Measurements from ENCODE around the gene CBX5.
A peak's percentile ranks its signal among the peaks of the same experiment; 100 is the strongest.
"Not testable (repeated sequence)": the region's sequence is repeated elsewhere in the genome, so short reads cannot be mapped to it uniquely, and the experiment has no call there.

Gene CBX5

DNA sequence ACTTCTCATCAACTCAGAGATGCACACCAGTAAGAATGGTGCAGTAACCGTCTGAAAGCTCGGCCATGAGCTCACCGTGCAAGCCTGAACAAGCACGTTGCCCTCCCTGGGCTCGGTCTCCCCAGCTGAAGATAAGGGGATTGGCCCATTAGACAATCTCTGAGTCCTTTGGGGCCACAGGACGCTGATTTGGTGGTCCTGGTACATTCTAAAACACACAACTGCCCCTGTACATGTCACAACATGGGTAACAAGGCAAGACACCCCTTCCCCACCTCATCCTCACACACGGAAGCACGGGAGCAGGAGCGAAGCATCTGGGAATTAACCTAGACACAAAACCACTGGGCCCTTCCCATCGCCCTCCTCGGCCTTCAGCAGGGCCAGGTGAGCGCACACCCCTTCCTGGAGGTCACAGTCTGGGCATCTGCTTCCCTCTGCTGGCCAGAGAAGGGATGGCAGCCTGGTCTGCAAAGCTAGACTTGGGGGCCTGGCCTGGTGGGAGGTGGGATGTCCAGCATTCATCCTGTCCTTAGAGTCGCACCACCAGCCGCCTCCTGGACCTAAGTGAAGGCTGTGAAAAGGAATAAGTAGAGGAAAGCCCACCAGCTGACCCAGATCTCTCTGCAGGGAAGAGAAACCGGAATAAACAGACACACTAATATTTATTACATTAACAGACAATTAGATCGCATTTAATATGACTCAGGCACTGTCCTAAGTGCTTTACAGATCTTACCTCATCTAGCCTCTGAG lies 72.2 kb downstream of the CBX5 start:
- TF ChIP-seq JUND (IDR thresholded peaks at IDR 0.05; ENCODE audit: low read depth), result no peak
- peak; percentile 75 to 85 for DNase-seq (ENCODE audit: low read depth in 1 of 2, low spot score in 1 of 2)
- in situ Hi-C loops (cut with HindIII; ENCODE audit: low pct_unique_long_range_greater_than_20kb, low sequenced_read_pairs), result no loop called here

DNA sequence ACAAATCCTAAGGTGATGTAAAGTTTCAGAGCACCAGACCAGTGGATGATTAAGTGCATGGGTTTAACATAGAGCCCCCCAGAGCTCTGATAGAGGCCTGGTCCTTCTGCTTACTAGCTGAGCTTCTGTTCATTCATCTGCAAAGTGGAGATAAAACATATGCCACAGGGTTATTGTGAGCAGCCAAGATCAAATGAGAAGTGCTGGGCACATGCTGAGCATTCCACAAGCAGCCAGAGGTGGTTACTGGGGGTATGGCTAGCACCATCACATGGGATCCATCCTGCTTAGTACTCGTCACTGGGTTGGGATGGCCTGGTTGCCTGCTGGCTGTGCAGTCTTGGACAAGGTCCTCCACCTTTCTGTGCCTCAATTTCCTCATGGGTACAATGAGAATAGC lies 73.1 kb downstream of the CBX5 start:
- in situ Hi-C loops (cut with HindIII; ENCODE audit: low pct_unique_long_range_greater_than_20kb, low sequenced_read_pairs), result no loop called here
- no peak for TF ChIP-seq JUND (IDR thresholded peaks at IDR 0.05; ENCODE audit: low read depth)
- DNase-seq (ENCODE audit: low read depth in 1 of 2, low spot score in 1 of 2), result no peak

DNA sequence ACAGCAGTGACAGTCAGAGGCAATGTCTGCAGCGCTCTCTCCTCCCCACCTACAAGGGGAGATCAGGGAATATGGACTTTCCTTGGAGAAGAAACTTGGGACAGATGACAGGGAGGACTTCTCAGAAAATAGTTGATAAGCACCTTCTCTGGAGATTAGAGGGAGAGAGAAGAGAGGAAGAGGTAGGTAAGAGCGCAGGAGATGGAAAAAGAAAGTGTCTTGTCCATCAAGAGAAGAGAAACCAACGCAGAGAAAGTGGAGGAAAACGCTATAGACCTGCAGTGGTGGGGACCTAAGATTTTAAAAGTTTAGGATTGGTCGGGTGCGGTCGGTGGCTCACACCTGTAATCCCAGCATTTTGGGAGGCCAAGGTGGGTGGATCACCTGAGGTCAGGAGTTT lies 75.6 kb downstream of the CBX5 start:
- TF ChIP-seq JUND (IDR thresholded peaks at IDR 0.05; ENCODE audit: low read depth), result no peak
- in situ Hi-C loops (cut with HindIII; ENCODE audit: low pct_unique_long_range_greater_than_20kb, low sequenced_read_pairs), result no loop called here
- no peak for DNase-seq (ENCODE audit: low read depth in 1 of 2, low spot score in 1 of 2)

DNA sequence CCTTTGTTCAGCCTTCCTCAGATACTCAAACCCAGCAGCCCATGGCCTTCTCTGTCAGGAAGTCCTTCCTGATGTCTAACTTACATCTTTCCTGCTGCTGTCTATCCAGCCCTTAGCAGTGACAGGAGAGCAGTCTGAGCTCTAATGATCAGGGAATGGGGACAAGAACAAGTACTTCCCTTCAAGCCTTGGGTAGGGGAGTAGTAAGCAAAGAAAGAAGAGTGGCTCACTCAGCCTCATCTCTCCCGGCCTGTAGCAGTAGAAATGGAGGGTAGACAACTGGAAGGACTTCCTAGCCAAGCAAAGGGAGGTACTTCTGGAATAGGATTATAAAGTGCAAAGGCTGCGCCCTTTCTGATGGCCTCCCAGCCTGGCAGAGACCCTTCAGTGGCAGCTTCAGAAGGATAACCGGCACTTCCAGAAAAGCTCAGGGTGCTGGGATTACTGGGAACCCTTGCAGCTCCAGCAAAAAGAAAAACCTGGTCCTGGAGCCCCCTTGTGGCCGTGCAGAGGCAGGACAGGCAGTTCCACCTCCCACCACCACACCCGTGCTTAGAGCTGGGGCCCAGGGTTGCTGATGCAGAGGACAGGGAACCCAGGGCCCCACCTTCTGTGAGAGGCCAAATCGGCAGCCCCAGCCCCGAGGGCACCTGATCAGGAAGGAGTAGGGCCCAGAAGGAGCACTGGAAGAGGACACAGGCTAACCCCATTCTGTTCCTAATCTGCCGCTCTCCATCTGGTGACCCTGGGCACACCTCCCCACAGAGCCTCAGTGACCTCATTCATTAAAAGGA lies 78.7 kb downstream of the CBX5 start:
- in situ Hi-C loops (cut with HindIII; ENCODE audit: low pct_unique_long_range_greater_than_20kb, low sequenced_read_pairs), result no loop called here
- no peak for TF ChIP-seq JUND (IDR thresholded peaks at IDR 0.05; ENCODE audit: low read depth)

DNA sequence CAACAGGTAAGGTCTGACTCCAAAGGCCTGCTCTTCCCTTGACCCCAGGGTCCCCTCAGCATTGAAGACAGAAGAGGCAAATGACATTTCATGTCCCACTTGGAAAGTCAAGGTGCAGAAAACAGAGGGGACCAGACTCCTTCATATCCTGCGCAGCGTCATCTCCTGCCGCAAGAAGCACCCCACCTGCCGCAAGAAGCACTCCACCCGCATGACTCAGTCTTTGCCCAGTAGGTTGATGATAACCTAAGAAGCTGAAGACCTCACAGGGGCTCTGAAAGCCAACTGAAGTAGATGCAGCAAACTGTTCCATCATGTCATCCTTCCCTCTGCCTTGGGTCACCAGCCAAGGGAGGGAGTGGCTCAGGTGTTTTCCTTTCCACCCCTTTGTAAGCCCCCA lies 79.5 kb downstream of the CBX5 start:
- in situ Hi-C loops (cut with HindIII; ENCODE audit: low pct_unique_long_range_greater_than_20kb, low sequenced_read_pairs), result no loop called here
- DNase-seq (ENCODE audit: low read depth in 1 of 2, low spot score in 1 of 2), result no peak
- no peak for TF ChIP-seq JUND (IDR thresholded peaks at IDR 0.05; ENCODE audit: low read depth)

More for the DNA sequence above, 78.7 kb downstream of the CBX5 start:
- DNase-seq (ENCODE audit: low read depth in 1 of 2, low spot score in 1 of 2), result peak; percentile 76 to 87

DNA sequence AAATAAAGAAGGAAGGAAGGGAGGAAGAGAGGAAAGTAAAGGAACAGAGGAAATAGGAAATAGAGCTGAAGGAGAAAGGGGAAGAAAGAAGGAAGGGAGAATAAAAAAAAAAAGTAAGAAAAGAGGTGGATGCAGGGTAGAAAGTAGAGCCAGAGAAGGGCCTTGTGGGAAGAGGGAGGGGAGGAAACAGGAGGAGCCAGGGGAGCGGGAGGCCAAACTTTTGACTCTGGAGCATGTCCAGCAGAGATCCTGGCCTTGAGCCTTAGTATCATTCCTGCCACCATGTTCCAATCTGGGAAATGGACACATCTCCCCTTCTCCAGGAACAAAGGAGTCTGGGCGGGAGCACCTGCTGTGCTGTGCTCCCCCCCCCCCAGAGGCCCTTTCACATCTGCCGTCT lies 80.0 kb downstream of the CBX5 start:
- DNase-seq (ENCODE audit: low read depth in 1 of 2, low spot score in 1 of 2), result no peak
- in situ Hi-C loops (cut with HindIII; ENCODE audit: low pct_unique_long_range_greater_than_20kb, low sequenced_read_pairs), result loop anchor here (25.0 kb wide), 1 partner anchor 188 kb away; the partner anchor contains the start of genes HOXC8 and HOXC9
- TF ChIP-seq JUND (IDR thresholded peaks at IDR 0.05; ENCODE audit: low read depth), result no peak

DNA sequence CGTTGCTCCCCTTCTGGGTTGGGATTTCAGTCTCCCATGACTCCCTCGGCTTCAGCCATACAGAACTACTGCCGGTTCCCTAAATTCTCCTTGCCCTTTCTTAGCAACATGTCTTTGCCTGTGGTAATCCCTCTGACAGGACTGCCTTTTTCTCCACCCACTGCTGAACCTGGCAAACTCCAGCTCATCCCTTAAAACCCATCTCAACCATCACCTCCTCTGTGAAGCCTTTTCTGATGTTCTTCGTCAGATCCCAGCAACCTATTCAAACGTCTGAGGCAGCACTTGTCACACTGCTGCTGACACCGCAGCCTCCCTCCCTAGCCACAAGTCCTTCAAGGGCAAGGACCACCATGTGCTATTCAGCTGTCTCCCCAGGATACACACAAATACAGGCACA lies 80.9 kb downstream of the CBX5 start:
- in situ Hi-C loops (cut with HindIII; ENCODE audit: low pct_unique_long_range_greater_than_20kb, low sequenced_read_pairs), result loop anchor here (25.0 kb wide), 1 partner anchor 187 kb away; the partner anchor contains the start of genes HOXC8 and HOXC9
- no peak for DNase-seq (ENCODE audit: low read depth in 1 of 2, low spot score in 1 of 2)
- no peak for TF ChIP-seq JUND (IDR thresholded peaks at IDR 0.05; ENCODE audit: low read depth)

DNA sequence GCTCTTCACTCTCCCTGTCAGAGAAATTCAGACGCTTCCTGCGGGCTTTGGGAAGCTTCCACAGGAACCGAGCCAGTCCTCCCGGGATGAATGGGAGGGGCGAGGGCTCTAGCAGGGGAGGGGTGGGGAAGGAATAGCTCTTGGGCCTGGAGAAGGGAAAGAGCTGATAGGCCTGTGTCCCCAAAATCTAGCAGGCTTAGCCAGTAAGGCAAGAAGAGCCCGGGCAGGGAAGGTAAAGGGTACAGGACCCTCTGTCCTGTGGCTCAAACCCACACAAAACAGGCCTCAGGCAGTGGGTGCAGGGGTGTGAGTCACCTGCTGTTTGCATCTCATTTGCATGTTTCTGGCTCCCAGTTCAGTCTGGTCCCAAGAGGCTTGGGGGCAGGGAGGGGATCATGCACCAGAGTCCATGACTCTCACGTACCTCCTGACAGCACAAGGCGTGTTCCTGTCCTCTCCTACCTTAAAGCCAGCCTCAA lies 82.5 kb downstream of the CBX5 start:
- in situ Hi-C loops (cut with HindIII; ENCODE audit: low pct_unique_long_range_greater_than_20kb, low sequenced_read_pairs), result loop anchor here (25.0 kb wide), 1 partner anchor 185 kb away; the partner anchor contains the start of genes HOXC8 and HOXC9

DNA sequence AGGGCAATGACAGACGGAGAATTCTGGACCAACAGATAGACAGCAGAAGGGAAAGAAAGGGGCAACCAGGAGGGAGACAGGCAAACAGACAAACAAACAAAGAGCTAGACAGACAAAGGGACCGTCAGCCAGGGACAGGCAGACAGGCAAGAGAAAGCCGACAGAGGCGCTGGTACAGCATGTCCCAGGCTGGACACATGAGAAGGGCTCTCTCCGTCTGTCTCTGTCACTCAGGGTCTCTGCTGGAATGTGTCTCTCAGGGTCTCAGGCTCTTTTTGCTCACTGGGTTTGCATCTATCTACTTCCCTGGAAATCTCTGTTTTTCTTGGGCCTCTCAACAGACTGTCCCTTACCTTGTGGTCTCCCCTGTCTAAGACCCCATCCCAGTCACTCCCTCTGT lies 82.9 kb downstream of the CBX5 start:
- DNase-seq (ENCODE audit: low read depth in 1 of 2, low spot score in 1 of 2), result no peak
- TF ChIP-seq JUND (IDR thresholded peaks at IDR 0.05; ENCODE audit: low read depth), result no peak
- in situ Hi-C loops (cut with HindIII; ENCODE audit: low pct_unique_long_range_greater_than_20kb, low sequenced_read_pairs), result loop anchor here (25.0 kb wide), 1 partner anchor 185 kb away; the partner anchor contains the start of genes HOXC8 and HOXC9

More for the DNA sequence above, 82.5 kb downstream of the CBX5 start:
- no peak for TF ChIP-seq JUND (IDR thresholded peaks at IDR 0.05; ENCODE audit: low read depth)
- peak in 1 of 2 experiments; percentile 66 for DNase-seq (ENCODE audit: low read depth in 1 of 2, low spot score in 1 of 2)

DNA sequence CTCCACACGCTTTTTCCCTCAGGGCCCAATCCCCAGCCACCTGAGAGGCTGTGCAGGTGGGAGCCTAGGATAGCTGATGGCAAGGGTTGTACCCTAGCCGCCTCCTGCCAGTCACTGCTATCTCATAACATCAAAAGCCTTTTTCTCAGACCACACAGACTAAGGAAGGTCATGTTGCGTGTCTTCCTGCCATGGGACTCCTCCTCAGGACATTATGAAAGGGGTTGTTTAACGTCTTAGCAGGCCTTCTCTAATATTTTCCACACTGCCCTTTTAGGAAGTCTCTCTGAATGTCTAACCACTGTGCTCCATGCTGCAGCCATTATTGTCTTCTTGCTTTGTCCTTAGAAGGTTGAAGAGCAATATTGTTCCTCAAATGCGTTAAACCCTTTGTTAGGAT lies 83.5 kb downstream of the CBX5 start:
- in situ Hi-C loops (cut with HindIII; ENCODE audit: low pct_unique_long_range_greater_than_20kb, low sequenced_read_pairs), result loop anchor here (25.0 kb wide), 1 partner anchor 184 kb away; the partner anchor contains the start of genes HOXC8 and HOXC9
- TF ChIP-seq JUND (IDR thresholded peaks at IDR 0.05; ENCODE audit: low read depth), result no peak
- no peak for DNase-seq (ENCODE audit: low read depth in 1 of 2, low spot score in 1 of 2)

DNA sequence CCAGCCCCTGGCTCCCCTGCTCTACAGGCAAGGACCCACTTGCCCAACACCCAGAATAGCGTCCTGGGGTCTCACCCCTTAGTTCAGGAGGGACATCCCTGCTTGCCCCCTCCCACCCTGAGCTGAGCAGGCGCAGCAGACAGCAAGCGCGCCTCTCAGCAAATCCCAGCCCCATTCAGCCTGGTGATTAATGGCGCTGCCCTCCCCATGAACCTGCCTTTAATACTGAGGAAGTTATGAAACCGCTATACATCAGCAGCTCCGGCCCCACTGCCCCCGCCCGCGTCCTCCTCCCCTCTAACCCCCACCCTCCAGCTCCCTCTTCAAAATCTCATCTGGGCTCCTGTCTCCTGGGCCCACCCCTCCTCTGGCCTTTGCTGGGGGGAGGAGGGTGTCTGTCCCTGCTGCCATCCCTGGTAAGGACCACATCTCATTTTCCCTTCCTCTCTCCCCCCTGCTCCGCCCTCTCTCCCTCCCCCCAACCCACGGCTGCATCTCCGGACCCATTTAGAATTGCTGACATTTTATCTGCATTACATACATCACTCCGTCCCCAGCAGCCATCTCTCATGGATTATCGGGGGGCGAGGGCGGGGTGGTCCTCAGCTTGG lies 84.1 kb downstream of the CBX5 start:
- no peak for TF ChIP-seq JUND (IDR thresholded peaks at IDR 0.05; ENCODE audit: low read depth)
- in situ Hi-C loops (cut with HindIII; ENCODE audit: low pct_unique_long_range_greater_than_20kb, low sequenced_read_pairs), result loop anchor here (25.0 kb wide), 1 partner anchor 184 kb away; the partner anchor contains the start of genes HOXC8 and HOXC9
- DNase-seq (ENCODE audit: low read depth in 1 of 2, low spot score in 1 of 2), result no peak

DNA sequence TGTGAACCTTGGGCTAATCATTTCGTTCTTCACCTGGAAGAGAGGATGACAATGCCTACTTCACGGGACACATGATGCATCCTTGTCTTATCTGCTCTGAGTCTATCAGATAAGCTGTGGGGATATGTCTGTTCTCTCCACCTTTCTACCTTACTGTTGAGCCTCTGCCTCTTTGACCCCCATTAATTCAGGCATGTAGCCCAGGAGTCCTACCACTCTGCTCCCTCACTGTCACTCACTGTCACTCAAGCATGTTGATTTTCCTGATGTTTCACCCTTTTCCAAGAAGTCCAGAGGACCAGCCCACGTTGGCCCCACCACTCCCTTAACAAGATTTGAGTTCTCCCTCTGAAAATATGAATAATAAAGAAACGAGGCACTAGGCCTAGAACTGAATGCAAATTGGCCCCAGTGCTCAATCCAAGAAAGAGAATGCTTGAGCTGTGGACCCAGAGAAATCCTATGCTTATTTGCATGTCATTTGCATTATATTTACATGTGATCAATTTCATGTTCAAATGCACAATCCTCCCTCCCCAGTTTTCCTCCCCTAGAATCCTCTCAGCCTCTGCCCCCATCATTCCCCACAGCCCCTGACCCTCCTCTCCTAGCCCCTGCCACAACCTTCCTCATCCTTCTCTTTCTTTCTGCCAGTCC lies 84.7 kb downstream of the CBX5 start:
- DNase-seq (ENCODE audit: low read depth in 1 of 2, low spot score in 1 of 2), result no peak
- no peak for TF ChIP-seq JUND (IDR thresholded peaks at IDR 0.05; ENCODE audit: low read depth)
- in situ Hi-C loops (cut with HindIII; ENCODE audit: low pct_unique_long_range_greater_than_20kb, low sequenced_read_pairs), result loop anchor here (25.0 kb wide), 1 partner anchor 183 kb away; the partner anchor contains the start of genes HOXC8 and HOXC9

DNA sequence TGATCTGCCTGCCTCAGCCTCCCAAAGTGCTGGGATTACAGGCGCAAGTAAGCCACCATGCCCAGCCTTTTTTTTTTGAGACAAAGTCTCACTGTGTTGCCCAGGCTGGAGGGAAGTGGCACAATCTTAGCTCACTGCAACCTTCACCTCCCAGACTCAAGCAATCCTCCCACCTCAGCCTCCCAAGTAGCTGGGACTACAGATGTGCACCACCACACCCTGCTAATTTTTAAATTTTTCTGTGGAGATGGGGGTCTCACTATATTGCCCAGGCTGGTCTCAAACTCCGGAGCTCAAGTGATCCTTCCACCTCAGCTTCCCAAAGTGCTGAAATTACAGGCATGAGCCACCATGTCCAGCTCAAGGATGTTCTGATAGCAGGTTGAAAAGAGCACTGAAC lies 85.3 kb downstream of the CBX5 start:
- in situ Hi-C loops (cut with HindIII; ENCODE audit: low pct_unique_long_range_greater_than_20kb, low sequenced_read_pairs), result loop anchor here (25.0 kb wide), 1 partner anchor 182 kb away; the partner anchor contains the start of genes HOXC8 and HOXC9
- DNase-seq (ENCODE audit: low read depth in 1 of 2, low spot score in 1 of 2), result not testable (repeated sequence)

Measured in T47D (cell line).